MCF 10A (cell line): ENCODE measurements around the gene ZSCAN26. TPM values are rescaled to one million over a fixed set of nuclear protein-coding genes. Genes with fewer than 3 reads are reported as not detected.

Source experiments
- BruUV-seq: library from RNA; stranded (reverse); fragments of 400-500 nt; replicated peaks from 2 replicates; lab custom pipeline; 2021; lab: Mats Ljungman, UMichigan
- CTCF ChIA-PET: fragments of 300-600 bp; sonication (Branson Sonifier 250); formaldehyde crosslinking; extraction: SDS; loops from one replicate; lab custom pipeline; 2021; ENCODE audit warnings: antibody characterized with exemption, inconsistent platforms; lab: Yijun Ruan, JAX
- POLR2A ChIA-PET: fragments of 300-600, 350-650 bp; sonication (Branson Sonifier 250); formaldehyde crosslinking; extraction: SDS; loops from one replicate; lab custom pipeline; 2020; ENCODE audit warnings: antibody characterized with exemption, inconsistent platforms; lab: Yijun Ruan, JAX
- DNase-seq: peaks from one replicate; pipeline ENCODE4 v3.0.0-alpha.2; 2018; ENCODE audit not compliant: unreplicated experiment
- H3K27ac Mint-ChIP-seq: one replicate; pipeline ENCODE4 v1.8.0; 2022; ENCODE audit warnings: mild to moderate bottlenecking, low read depth, mixed read lengths; ENCODE audit not compliant: unreplicated experiment
- H3K27me3 Mint-ChIP-seq: one replicate; pipeline ENCODE4 v1.8.0; 2022; ENCODE audit warnings: mixed read lengths; ENCODE audit not compliant: insufficient read depth, unreplicated experiment
- H3K36me3 Mint-ChIP-seq: one replicate; pipeline ENCODE4 v1.8.0; 2022; ENCODE audit warnings: mild to moderate bottlenecking, moderate library complexity, mixed read lengths; ENCODE audit not compliant: insufficient read depth, unreplicated experiment
- H3K4me1 Mint-ChIP-seq: one replicate; pipeline ENCODE4 v1.8.0; 2022; ENCODE audit warnings: mixed read lengths; ENCODE audit not compliant: insufficient read depth, unreplicated experiment
- H3K4me3 Mint-ChIP-seq: one replicate; pipeline ENCODE4 v1.8.0; 2022; ENCODE audit warnings: mild to moderate bottlenecking, moderate library complexity, mixed read lengths; ENCODE audit not compliant: unreplicated experiment
- H3K9me3 Mint-ChIP-seq: one replicate; pipeline ENCODE4 v1.8.0; 2022; ENCODE audit warnings: mixed read lengths; ENCODE audit not compliant: unreplicated experiment
- intact Hi-C: fragments of 100-400 bp; cut with micrococcal nuclease; formaldehyde crosslinking; loops from 2 replicates; pipeline ENCODE4 v1.14.1; 2022
- total RNA-seq: library from RNA; stranded (reverse); gene quantifications from 2 replicates; pipeline ENCODE4 v1.2.3, GENCODE V29; 2022
- TF ChIP-seq, protein P1 (sequence below): fragments of 200-600 bp; IDR thresholded peaks from one replicate; pipeline ENCODE4 v1.8.0; 2022; ENCODE audit warnings: antibody characterized with exemption, mild to moderate bottlenecking; ENCODE audit not compliant: unreplicated experiment

The ZSCAN26 gene
- total RNA-seq, 1 experiment from 2014 or later, result 13.1 TPM

- Mint-ChIP-seq H3K9me3 (no peaks in the 10 kb centered on the region), H3K27me3 (no peaks in the 10 kb centered on the region), H3K36me3 (peaks cover 47% of the 10 kb centered on the region), H3K4me3 (no peak overlapping the region), H3K27ac (no peak overlapping the region), H3K4me1 (no peaks in the 10 kb centered on the region)
- CTCF ChIA-PET, result no interaction called here
- DNase-seq, result no peak
- POLR2A ChIA-PET, result interaction anchor here (1.0 to 1.2 kb wide), 4 partner anchors 15 to 113 kb away, joined by 3 to 4 read pairs (median 3); partner anchors contain the start of gene ZKSCAN4
- no TSS peak for BruUV-seq
- intact Hi-C loops, result no loop called here
- TF ChIP-seq, protein P1, sequence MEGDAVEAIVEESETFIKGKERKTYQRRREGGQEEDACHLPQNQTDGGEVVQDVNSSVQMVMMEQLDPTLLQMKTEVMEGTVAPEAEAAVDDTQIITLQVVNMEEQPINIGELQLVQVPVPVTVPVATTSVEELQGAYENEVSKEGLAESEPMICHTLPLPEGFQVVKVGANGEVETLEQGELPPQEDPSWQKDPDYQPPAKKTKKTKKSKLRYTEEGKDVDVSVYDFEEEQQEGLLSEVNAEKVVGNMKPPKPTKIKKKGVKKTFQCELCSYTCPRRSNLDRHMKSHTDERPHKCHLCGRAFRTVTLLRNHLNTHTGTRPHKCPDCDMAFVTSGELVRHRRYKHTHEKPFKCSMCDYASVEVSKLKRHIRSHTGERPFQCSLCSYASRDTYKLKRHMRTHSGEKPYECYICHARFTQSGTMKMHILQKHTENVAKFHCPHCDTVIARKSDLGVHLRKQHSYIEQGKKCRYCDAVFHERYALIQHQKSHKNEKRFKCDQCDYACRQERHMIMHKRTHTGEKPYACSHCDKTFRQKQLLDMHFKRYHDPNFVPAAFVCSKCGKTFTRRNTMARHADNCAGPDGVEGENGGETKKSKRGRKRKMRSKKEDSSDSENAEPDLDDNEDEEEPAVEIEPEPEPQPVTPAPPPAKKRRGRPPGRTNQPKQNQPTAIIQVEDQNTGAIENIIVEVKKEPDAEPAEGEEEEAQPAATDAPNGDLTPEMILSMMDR, result no peak
Measured at GRCh38 chr6:28274888-28275287, 7.9 kb downstream of the ZSCAN26 start.

DNA sequence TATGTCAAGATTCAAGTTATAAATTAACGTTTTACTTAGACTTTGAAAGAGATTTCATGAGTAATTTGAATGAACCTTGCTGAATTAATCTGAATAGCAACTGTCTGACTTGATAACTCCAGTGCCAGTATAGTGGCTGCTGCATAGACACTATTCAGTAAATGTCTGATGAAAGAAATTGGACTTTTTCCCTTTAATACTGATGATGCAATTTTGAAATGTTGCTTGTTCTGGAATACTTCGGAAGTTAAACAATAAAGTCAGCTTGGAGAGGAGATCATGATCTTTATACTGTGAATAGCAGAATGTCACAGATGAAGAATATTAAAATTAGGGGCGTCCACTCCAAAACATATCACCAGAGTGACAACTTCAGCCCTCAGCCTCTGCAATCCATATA is 10.8 kb downstream of the ZSCAN26 start:
- intact Hi-C loops, result no loop called here
- no peak for DNase-seq
- Mint-ChIP-seq H3K27ac (no peak overlapping the region), H3K36me3 (peaks cover 40% of the 10 kb centered on the region), H3K4me3 (no peak overlapping the region), H3K9me3 (peaks cover 8% of the 10 kb centered on the region), H3K27me3 (no peaks in the 10 kb centered on the region), H3K4me1 (peaks cover 9% of the 10 kb centered on the region)
- BruUV-seq, result no TSS peak
- POLR2A ChIA-PET, result interaction anchor here (1.6 to 2.3 kb wide), 2 partner anchors 9 to 11 kb away, joined by 6 to 8 read pairs; partner anchors contain the start of gene ZSCAN26
- TF ChIP-seq, protein P1, result no peak
- CTCF ChIA-PET, result interaction anchor here (0.5 kb wide), 1 partner anchor 136 kb away, joined by 4 read pairs; no protein-coding TSS in a partner anchor

DNA sequence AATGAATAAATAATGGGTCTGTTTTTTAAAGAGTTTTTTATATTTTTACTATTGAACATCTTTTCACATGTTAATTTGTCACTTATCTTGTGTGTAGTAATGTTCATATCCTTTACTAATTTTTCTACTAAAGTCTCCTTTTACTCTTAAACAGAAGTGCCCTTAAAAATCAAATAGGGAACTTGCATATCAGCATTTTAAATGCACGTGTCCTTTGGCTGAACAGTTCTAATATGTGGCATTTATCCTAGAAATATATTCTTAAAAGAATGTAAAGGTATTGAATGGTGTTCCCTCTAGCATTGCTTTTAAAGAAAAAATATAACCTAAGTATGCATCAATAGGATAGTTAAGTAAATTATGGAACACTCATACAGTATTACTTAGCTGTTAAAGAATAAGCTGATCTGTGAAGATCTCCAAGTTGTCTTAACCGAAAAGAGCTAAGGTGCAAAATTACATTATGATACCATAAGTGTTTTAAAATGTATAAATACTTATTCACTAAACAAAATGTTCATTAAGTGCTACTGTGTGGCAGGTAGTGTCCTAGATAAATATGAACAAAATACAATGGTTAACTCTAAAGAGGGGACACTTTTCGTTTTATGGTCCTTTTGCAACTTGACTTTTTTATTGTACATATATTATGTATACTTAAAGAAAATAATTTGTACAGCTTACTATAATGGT is 13.8 kb downstream of the ZSCAN26 start:
- peaks cover 12% of the 10 kb centered on the region for H3K36me3 Mint-ChIP-seq
- no peak overlapping the region for H3K27ac Mint-ChIP-seq
- H3K9me3 Mint-ChIP-seq, result peaks cover 8% of the 10 kb centered on the region
- no peaks in the 10 kb centered on the region for H3K27me3 Mint-ChIP-seq
- TF ChIP-seq, protein P1, result no peak
- BruUV-seq, result no TSS peak
- ChIA-PET CTCF (interaction anchor here (0.6 to 3.7 kb wide), 7 partner anchors 10 to 171 kb away, joined by 3 to 15 read pairs (median 5); partner anchors contain the start of genes ZKSCAN3 and ZSCAN26), POLR2A (interaction anchor here (0.5 to 5.2 kb wide), 17 partner anchors 8 to 157 kb away, joined by 3 to 62 read pairs (median 3); partner anchors contain the start of genes ZKSCAN3, ZKSCAN4, ZKSCAN8 and ZSCAN26)
- H3K4me3 Mint-ChIP-seq, result peak overlapping the region; percentile 80
- intact Hi-C loops, result no loop called here
- H3K4me1 Mint-ChIP-seq, result peaks cover 9% of the 10 kb centered on the region
- no peak for DNase-seq
